ENCODE measurements around the gene GPC6. TPM values are rescaled to one million over a fixed set of nuclear protein-coding genes. Genes with fewer than 3 reads are reported as not detected.

GPC6 gene
- total RNA-seq, 1 donor from 2014 or later, result 5.5 TPM

GRCh38 chr13:93736081-93736480, 509.5 kb downstream of the GPC6 start:
- DNase-seq (ENCODE audit: low read depth) (peak; percentile 15), FAIRE-seq (no peak)
- Histone ChIP-seq H3K27me3 (ENCODE audit: control insufficient read depth, insufficient read depth, low read length) (no peaks in the 10 kb centered on the region), H3K4me3 (ENCODE audit: low read depth, low read length) (no peak overlapping the region), H3K36me3 (ENCODE audit: control insufficient read depth, insufficient read depth, low read length) (no peaks in the 10 kb centered on the region)
- TF ChIP-seq, protein P1, sequence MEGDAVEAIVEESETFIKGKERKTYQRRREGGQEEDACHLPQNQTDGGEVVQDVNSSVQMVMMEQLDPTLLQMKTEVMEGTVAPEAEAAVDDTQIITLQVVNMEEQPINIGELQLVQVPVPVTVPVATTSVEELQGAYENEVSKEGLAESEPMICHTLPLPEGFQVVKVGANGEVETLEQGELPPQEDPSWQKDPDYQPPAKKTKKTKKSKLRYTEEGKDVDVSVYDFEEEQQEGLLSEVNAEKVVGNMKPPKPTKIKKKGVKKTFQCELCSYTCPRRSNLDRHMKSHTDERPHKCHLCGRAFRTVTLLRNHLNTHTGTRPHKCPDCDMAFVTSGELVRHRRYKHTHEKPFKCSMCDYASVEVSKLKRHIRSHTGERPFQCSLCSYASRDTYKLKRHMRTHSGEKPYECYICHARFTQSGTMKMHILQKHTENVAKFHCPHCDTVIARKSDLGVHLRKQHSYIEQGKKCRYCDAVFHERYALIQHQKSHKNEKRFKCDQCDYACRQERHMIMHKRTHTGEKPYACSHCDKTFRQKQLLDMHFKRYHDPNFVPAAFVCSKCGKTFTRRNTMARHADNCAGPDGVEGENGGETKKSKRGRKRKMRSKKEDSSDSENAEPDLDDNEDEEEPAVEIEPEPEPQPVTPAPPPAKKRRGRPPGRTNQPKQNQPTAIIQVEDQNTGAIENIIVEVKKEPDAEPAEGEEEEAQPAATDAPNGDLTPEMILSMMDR (IDR thresholded peaks at IDR 0.05; ENCODE audit: insufficient read depth, low read length, severe bottlenecking), result no peak

- TF ChIP-seq, protein P1 (IDR thresholded peaks at IDR 0.05; ENCODE audit: insufficient read depth, low read length, severe bottlenecking), result no peak
- Histone ChIP-seq H3K27me3 (ENCODE audit: control insufficient read depth, insufficient read depth, low read length) (no peaks in the 10 kb centered on the region), H3K4me3 (ENCODE audit: low read depth, low read length) (no peak overlapping the region), H3K36me3 (ENCODE audit: control insufficient read depth, insufficient read depth, low read length) (no peaks in the 10 kb centered on the region)
- FAIRE-seq, result no peak
- DNase-seq (ENCODE audit: low read depth), result no peak
These were observed 510.3 kb downstream of the GPC6 start for GRCh38 chr13:93736909-93737308.

DNA sequence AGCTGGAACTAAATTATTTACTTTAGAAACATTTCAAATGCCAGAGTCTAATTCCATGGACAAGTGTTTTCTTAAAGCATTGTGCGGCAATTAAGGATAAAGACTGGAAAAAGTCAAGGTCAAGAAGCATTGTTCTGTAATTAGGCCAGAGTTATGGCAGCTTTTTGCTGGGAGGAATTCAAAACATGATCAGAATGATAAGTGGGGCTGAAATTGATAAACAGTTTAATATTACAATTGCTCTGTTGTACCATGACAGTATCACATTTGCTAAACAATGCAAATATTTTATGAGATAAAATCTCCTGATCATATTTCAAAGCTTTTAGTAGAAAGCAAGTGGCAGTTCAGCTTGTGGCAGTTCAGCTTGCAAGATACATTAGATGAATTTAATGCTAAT, 513.7 kb downstream of the GPC6 start:
- Histone ChIP-seq H3K27me3 (ENCODE audit: control insufficient read depth, insufficient read depth, low read length) (no peaks in the 10 kb centered on the region), H3K36me3 (ENCODE audit: control insufficient read depth, insufficient read depth, low read length) (no peaks in the 10 kb centered on the region), H3K4me3 (ENCODE audit: low read depth, low read length) (no peak overlapping the region)
- TF ChIP-seq, protein P1 (IDR thresholded peaks at IDR 0.05; ENCODE audit: insufficient read depth, low read length, severe bottlenecking), result no peak
- DNase-seq (ENCODE audit: low read depth), result no peak
- no peak for FAIRE-seq

DNA sequence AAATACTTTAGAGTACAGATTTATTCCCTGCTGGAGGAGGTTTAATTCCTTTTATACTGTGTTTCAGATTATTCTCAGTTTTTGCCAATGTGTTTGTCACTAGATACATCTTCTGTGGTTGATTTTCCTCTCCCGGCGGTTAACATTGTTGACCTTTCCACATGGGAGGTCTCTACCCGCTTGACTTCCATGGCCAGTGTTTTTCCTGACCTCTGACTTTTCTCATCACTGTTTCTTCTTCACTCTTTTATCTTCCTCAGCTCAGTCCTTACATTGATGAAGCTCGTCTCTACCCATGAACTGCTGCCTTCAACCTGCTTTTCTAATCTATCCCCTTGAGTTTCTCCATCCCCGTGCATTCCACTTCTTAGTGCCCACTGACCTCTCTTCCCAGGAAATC, 517.4 kb downstream of the GPC6 start:
- H3K27me3 ChIP-seq (ENCODE audit: control insufficient read depth, insufficient read depth, low read length), result no peaks in the 10 kb centered on the region
- FAIRE-seq, result no peak
- no peak for DNase-seq (ENCODE audit: low read depth)
- H3K4me3 ChIP-seq (ENCODE audit: low read depth, low read length), result no peak overlapping the region
- TF ChIP-seq, protein P1 (IDR thresholded peaks at IDR 0.05; ENCODE audit: insufficient read depth, low read length, severe bottlenecking), result no peak
- H3K36me3 ChIP-seq (ENCODE audit: control insufficient read depth, insufficient read depth, low read length), result no peaks in the 10 kb centered on the region

DNA sequence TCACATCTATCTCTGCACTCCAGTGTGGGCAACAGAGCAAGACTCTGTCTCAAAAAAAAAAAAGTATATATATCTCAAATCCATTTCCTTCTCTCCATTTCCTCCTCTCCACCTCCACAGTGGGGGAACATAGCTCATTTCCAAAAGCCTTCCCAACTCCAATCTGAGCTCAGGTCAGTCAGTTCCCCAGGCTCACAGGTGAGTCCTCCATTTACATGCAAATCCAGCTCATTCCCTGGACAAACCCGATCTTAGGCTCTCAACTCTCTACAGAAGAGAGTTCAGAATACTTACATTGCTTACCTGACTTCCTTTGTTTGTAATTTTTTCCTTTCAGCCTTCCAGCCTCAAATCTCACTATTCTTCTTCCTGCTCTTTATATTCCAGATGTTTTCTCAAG, 518.3 kb downstream of the GPC6 start:
- TF ChIP-seq, protein P1 (IDR thresholded peaks at IDR 0.05; ENCODE audit: insufficient read depth, low read length, severe bottlenecking), result no peak
- no peak overlapping the region for H3K4me3 ChIP-seq (ENCODE audit: low read depth, low read length)
- FAIRE-seq, result no peak
- no peaks in the 10 kb centered on the region for H3K36me3 ChIP-seq (ENCODE audit: control insufficient read depth, insufficient read depth, low read length)
- DNase-seq (ENCODE audit: low read depth), result no peak
- no peaks in the 10 kb centered on the region for H3K27me3 ChIP-seq (ENCODE audit: control insufficient read depth, insufficient read depth, low read length)

DNA sequence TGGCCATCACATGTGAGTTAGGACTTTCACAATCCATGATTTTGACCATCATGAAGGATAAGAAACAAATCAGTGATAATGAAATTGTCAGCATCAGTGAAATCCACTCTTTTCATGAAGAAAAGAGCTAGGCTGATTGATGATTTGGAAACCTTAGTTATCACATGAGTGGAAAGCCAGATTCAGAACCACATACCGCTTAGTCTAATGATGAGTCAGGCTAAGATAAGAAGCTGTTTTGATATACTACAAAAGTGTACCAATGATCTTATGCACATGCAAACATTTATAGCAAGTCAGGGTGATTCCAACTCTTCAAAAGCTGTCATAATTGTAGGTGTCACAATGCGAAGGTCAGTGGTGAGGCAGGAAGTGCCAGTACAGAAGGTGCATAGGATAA, 519.3 kb downstream of the GPC6 start:
- no peak for DNase-seq (ENCODE audit: low read depth)
- Histone ChIP-seq H3K27me3 (ENCODE audit: control insufficient read depth, insufficient read depth, low read length) (no peaks in the 10 kb centered on the region), H3K4me3 (ENCODE audit: low read depth, low read length) (no peak overlapping the region), H3K36me3 (ENCODE audit: control insufficient read depth, insufficient read depth, low read length) (no peaks in the 10 kb centered on the region)
- TF ChIP-seq, protein P1 (IDR thresholded peaks at IDR 0.05; ENCODE audit: insufficient read depth, low read length, severe bottlenecking), result no peak
- no peak for FAIRE-seq
